IMR-90 (cell line): Measurements from ENCODE around the gene CROT. TPM values are rescaled to one million over a fixed set of nuclear protein-coding genes. Genes with fewer than 3 reads are reported as not detected.

Source experiments
- ATAC-seq: fragments of 200-7000 bp; cut with Tn5 transposase; 2 replicates; pipeline ENCODE4 v1.9.1; 2020; ENCODE audit warnings: low read depth, mild to moderate bottlenecking, moderate library complexity
- BruUV-seq: library from RNA; stranded (reverse); fragments of 400-500 nt; replicated peaks from 2 replicates; lab custom pipeline; 2021; lab: Mats Ljungman, UMichigan
- CTCF ChIA-PET: fragments of 300-600 bp; formaldehyde crosslinking; extraction: SDS; loops from one replicate; lab custom pipeline; 2021; ENCODE audit warnings: antibody characterized with exemption; lab: Yijun Ruan, JAX
- POLR2A ChIA-PET: fragments of 300-600 bp; sonication (Branson Sonifier 250); formaldehyde crosslinking; loops from one replicate; lab custom pipeline; 2022; ENCODE audit warnings: antibody characterized with exemption; ENCODE audit not compliant: unreplicated experiment; lab: Charles Lee
- DNase-seq: peaks from one replicate; pipeline ENCODE4 v3.0.0; 2013
- H2AFZ ChIP-seq: replicated peaks from 2 replicates; pipeline ENCODE3; 2013; ENCODE audit warnings: low read length, mild to moderate bottlenecking; ENCODE audit not compliant: poor library complexity
- H2AK5ac ChIP-seq: 2 replicates; pipeline ENCODE4 v1.6.1; 2013; ENCODE audit warnings: low read depth, low read length, inconsistent platforms
- H2AK9ac ChIP-seq: replicated peaks from 2 replicates; pipeline ENCODE3; 2013; ENCODE audit warnings: mild to moderate bottlenecking, low read depth, low read length, moderate library complexity; ENCODE audit not compliant: poor library complexity
- H2BK120ac ChIP-seq: 2 replicates; pipeline ENCODE4 v1.6.1; 2013; ENCODE audit warnings: low read depth, low read length, inconsistent platforms
- H2BK15ac ChIP-seq: 3 replicates; pipeline ENCODE4 v1.6.1; 2013; ENCODE audit warnings: low read depth, low read length, inconsistent platforms
- H2BK20ac ChIP-seq: 2 replicates; pipeline ENCODE4 v1.6.1; 2013; ENCODE audit warnings: low read depth, mild to moderate bottlenecking, inconsistent platforms, low read length, moderate library complexity
- H2BK5ac ChIP-seq: 2 replicates; pipeline ENCODE4 v1.6.1; 2013; ENCODE audit warnings: mild to moderate bottlenecking, low read depth, low read length, inconsistent platforms; ENCODE audit not compliant: poor library complexity, severe bottlenecking
- H3K14ac ChIP-seq: replicated peaks from 2 replicates; pipeline ENCODE4 v1.6.1; 2013; ENCODE audit warnings: low read depth, low read length, inconsistent platforms
- H3K18ac ChIP-seq: 2 replicates; pipeline ENCODE4 v1.6.1; 2013; ENCODE audit warnings: low read depth, low read length, control low read depth
- H3K23ac ChIP-seq: 2 replicates; pipeline ENCODE4 v1.6.1; 2013; ENCODE audit warnings: low read depth, low read length, inconsistent platforms
- H3K27ac ChIP-seq: 2 replicates; pipeline ENCODE4 v1.5.1; 2013; ENCODE audit warnings: mild to moderate bottlenecking, control low read depth, low read length; ENCODE audit not compliant: insufficient read depth
- H3K27me3 ChIP-seq: 2 replicates; pipeline ENCODE4 v1.6.1; 2013; ENCODE audit warnings: low read length; ENCODE audit not compliant: control insufficient read depth, insufficient read depth
- H3K36me3 ChIP-seq: 2 replicates; pipeline ENCODE4 v1.6.1; 2013; ENCODE audit warnings: low read length, mixed read lengths; ENCODE audit not compliant: control insufficient read depth, insufficient read depth
- H3K4ac ChIP-seq: 2 replicates; pipeline ENCODE4 v1.6.1; 2013; ENCODE audit warnings: low read depth, low read length, inconsistent platforms
- H3K4me1 ChIP-seq: 2 replicates; pipeline ENCODE4 v1.6.1; 2013; ENCODE audit warnings: low read length, mixed read lengths; ENCODE audit not compliant: control insufficient read depth, insufficient read depth
- H3K4me2 ChIP-seq: 2 replicates; pipeline ENCODE4 v1.6.1; 2013; ENCODE audit warnings: low read depth, mild to moderate bottlenecking, control low read depth, low read length, moderate library complexity
- H3K4me3 ChIP-seq: 2 replicates; pipeline ENCODE4 v1.5.1; 2013; ENCODE audit warnings: low read depth, mild to moderate bottlenecking, control low read depth, low read length, moderate library complexity; ENCODE audit not compliant: insufficient read depth
- H3K56ac ChIP-seq: 2 replicates; pipeline ENCODE4 v1.6.1; 2013; ENCODE audit warnings: low read length, inconsistent platforms; ENCODE audit not compliant: insufficient read depth; ENCODE audit errors: extremely low read depth
- H3K79me1 ChIP-seq, 2 experiments: 2 replicates each; pipeline ENCODE4 v1.6.1; 2013; ENCODE audit warnings: low read length in 2 of 2, inconsistent platforms in 1 of 2, low read depth in 1 of 2
- H3K9ac ChIP-seq: 2 replicates; pipeline ENCODE4 v1.6.1; 2013; ENCODE audit warnings: low read depth, low read length, control low read depth
- H3K9me1 ChIP-seq: 2 replicates; pipeline ENCODE4 v1.6.1; 2013; ENCODE audit warnings: low read length, inconsistent platforms; ENCODE audit not compliant: insufficient read depth
- H3K9me3 ChIP-seq: 2 replicates; pipeline ENCODE4 v1.6.1; 2013; ENCODE audit warnings: low read length; ENCODE audit not compliant: control insufficient read depth, insufficient read depth
- H4K20me1 ChIP-seq: 2 replicates; pipeline ENCODE4 v1.6.1; 2013; ENCODE audit warnings: low read length, inconsistent platforms; ENCODE audit not compliant: insufficient read depth
- H4K5ac ChIP-seq: 2 replicates; pipeline ENCODE4 v1.6.1; 2013; ENCODE audit warnings: mild to moderate bottlenecking, low read depth, low read length, control low read depth
- H4K8ac ChIP-seq, 2 experiments: 2 replicates each; pipeline ENCODE4 v1.6.1; 2013; ENCODE audit warnings: low read depth in 2 of 2, low read length in 2 of 2, control low read depth in 1 of 2, inconsistent platforms in 1 of 2
- H4K91ac ChIP-seq: 2 replicates; pipeline ENCODE4 v1.6.1; 2013; ENCODE audit warnings: low read depth, low read length, inconsistent platforms; ENCODE audit not compliant: insufficient read depth
- BHLHE40 ChIP-seq: fragments of 150-350 bp; IDR thresholded peaks from 2 replicates; pipeline ENCODE4 v1.6.1; 2016; ENCODE audit warnings: mild to moderate bottlenecking, low read depth, low read length
- CHD1 ChIP-seq: IDR thresholded peaks from 2 replicates; pipeline ENCODE4 v1.6.1; 2012; ENCODE audit warnings: low read depth, low read length, improper control_type of control experiment
- CTCF ChIP-seq: conservative IDR thresholded peaks from 2 replicates; pipeline ENCODE4 v1.5.1; 2012; ENCODE audit warnings: mild to moderate bottlenecking, low read depth, low read length, improper control_type of control experiment
- ELK1 ChIP-seq: fragments of 150-350 bp; IDR thresholded peaks from 2 replicates; pipeline ENCODE4 v1.6.1; 2016; ENCODE audit warnings: low read depth, mild to moderate bottlenecking, low read length, moderate library complexity, borderline replicate concordance
- FOS ChIP-seq: fragments of 150-350 bp; IDR thresholded peaks from 2 replicates; pipeline ENCODE4 v1.6.1; 2016; ENCODE audit warnings: low read depth, low read length
- MAFK ChIP-seq: IDR thresholded peaks from 2 replicates; pipeline ENCODE4 v1.6.1; 2012; ENCODE audit warnings: low read depth, low read length, improper control_type of control experiment
- MAZ ChIP-seq: IDR thresholded peaks from 2 replicates; pipeline ENCODE4 v1.6.1; 2012; ENCODE audit warnings: low read depth, mild to moderate bottlenecking, low read length, improper control_type of control experiment, moderate library complexity, borderline replicate concordance
- NFE2L2 ChIP-seq: fragments of 150-350 bp; IDR thresholded peaks from 2 replicates; pipeline ENCODE4 v1.6.1; 2016; ENCODE audit warnings: low read depth, mild to moderate bottlenecking, low read length
- SMC3 ChIP-seq: fragments of 150-350 bp; IDR thresholded peaks from 2 replicates; pipeline ENCODE4 v1.6.1; 2016; ENCODE audit warnings: low read depth, mild to moderate bottlenecking, antibody characterized with exemption, low read length, moderate library complexity
- WGBS, 2 experiments: methylation state at CpG; one replicate each; pipeline versions ENCODE4 v1.1.5 to v1.1.7; 2013; ENCODE audit warnings: missing lambda C conversion rate in 2 of 2; ENCODE audit not compliant: insufficient read length in 1 of 2; ENCODE audit errors: extremely low coverage in 2 of 2; 5-methylcytosine and 5-hydroxymethylcytosine counted together
- dilution Hi-C: fragments of 300-500 bp; cut with HindIII; formaldehyde crosslinking; loops from one replicate; pipeline ENCODE4 v1.14.3; 2018; ENCODE audit warnings: low sequenced_read_pairs; ENCODE audit not compliant: unreplicated experiment
- in situ Hi-C: fragments of 300-500 bp; cut with MboI; formaldehyde crosslinking; loops from 3 replicates; pipeline ENCODE4 v1.14.3; 2019; ENCODE audit warnings: low sequenced_read_pairs, inconsistent platforms, mixed read lengths
- intact Hi-C: fragments of 100-400 bp; cut with micrococcal nuclease; formaldehyde crosslinking; loops from 2 replicates; pipeline ENCODE4 v1.10.0; 2022
- polyA plus RNA-seq, 3 experiments: library from polyadenylated mRNA; depleted of rRNA; stranded (reverse); fragments of >200 nt; gene quantifications; 2 replicates each; pipeline ENCODE4 v1.2.3, GENCODE V29; 2012; ENCODE audit warnings: low replicate concordance in 1 of 3
- total RNA-seq: library from RNA; depleted of rRNA; stranded (reverse); fragments of >200 nt; gene quantifications from 2 replicates; pipeline ENCODE4 v1.2.3, GENCODE V29; 2012

The CROT gene
- total and polyA plus RNA-seq, 2 of the 4 experiments (the other 2 are of a cell fraction), result 7.5 to 10.0 TPM

DNA sequence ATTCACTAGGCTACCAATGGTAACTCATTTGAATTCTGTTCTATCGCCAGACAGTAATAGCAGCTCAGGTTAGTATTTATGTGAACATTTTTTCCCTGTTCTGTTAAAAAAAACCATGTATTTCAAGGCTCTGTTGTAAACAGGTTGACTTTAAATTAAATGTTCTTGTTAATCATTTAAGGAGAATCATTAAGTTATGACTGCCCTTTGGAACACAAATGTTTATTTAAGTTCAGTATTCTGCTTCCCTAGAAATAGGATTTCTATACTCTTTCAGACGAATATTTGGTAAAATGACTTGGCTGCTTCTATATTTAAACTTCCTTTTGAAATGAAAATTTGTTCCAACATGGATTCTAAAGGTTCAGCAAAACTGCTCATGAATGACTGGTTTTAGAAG, 13.1 kb upstream of the CROT start:
- Histone ChIP-seq H2AFZ (no peak overlapping the region), H3K9me1 (no peaks in the 10 kb centered on the region), H2BK15ac (no peak overlapping the region), H3K23ac (no peak overlapping the region), H3K9me3 (peaks cover 28% of the 10 kb centered on the region), H4K91ac (no peak overlapping the region), H3K27ac (no peak overlapping the region), H3K4me3 (no peak overlapping the region), H3K27me3 (no peaks in the 10 kb centered on the region), H3K4me2 (no peak overlapping the region), H2AK5ac (no peak overlapping the region), H3K9ac (no peak overlapping the region), H3K56ac (no peak overlapping the region), H2BK20ac (no peak overlapping the region), H3K4me1 (no peaks in the 10 kb centered on the region), H2AK9ac (no peak overlapping the region), H3K79me1 (no peaks in the 10 kb centered on the region), H3K36me3 (peaks cover 14% of the 10 kb centered on the region), H4K5ac (no peak overlapping the region), H2BK5ac (no peak overlapping the region), H3K18ac (no peak overlapping the region), H4K20me1 (no peaks in the 10 kb centered on the region), H3K4ac (no peak overlapping the region), H2BK120ac (no peak overlapping the region), H4K8ac (no peak overlapping the region), H3K14ac (no peak overlapping the region)
- CTCF ChIA-PET, result no interaction called here
- in situ Hi-C loops, result no loop called here
- intact Hi-C loops, result no loop called here
- TF ChIP-seq NFE2L2, result no peak
- TF ChIP-seq MAFK, result no peak
- TF ChIP-seq FOS, result no peak
- TF ChIP-seq CTCF, result no peak
- no peak for TF ChIP-seq CHD1
- TF ChIP-seq SMC3, result no peak
- TF ChIP-seq BHLHE40, result no peak
- TF ChIP-seq ELK1, result no peak
- TF ChIP-seq MAZ, result no peak
- no peak for ATAC-seq
- dilution Hi-C loops, result no loop called here
- WGBS, 2 experiments, result no CpG with 5 or more reads among the region's 2 CpGs
- BruUV-seq, result no TSS peak
- DNase-seq, result no peak
- POLR2A ChIA-PET, result no interaction called here
